Thoracic aorta endothelial cell (primary cell): ENCODE results near the gene PPT2. TPM values are rescaled to one million over a fixed set of nuclear protein-coding genes. Genes with fewer than 3 reads are reported as not detected.

Source experiments
- small RNA-seq: library from RNA; depleted of rRNA; stranded (forward); fragments of <200 nt; gene quantifications from one replicate; pipeline ENCODE3, GENCODE V24; 2012
- total RNA-seq: library from RNA; depleted of rRNA; stranded (reverse); fragments of >200 nt; gene quantifications from 2 replicates; pipeline ENCODE4 v1.2.3, GENCODE V29; 2012

The PPT2 gene, protein sequence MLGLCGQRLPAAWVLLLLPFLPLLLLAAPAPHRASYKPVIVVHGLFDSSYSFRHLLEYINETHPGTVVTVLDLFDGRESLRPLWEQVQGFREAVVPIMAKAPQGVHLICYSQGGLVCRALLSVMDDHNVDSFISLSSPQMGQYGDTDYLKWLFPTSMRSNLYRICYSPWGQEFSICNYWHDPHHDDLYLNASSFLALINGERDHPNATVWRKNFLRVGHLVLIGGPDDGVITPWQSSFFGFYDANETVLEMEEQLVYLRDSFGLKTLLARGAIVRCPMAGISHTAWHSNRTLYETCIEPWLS
- 32.7 and 42.2 TPM in 2 replicates for total RNA-seq

DNA sequence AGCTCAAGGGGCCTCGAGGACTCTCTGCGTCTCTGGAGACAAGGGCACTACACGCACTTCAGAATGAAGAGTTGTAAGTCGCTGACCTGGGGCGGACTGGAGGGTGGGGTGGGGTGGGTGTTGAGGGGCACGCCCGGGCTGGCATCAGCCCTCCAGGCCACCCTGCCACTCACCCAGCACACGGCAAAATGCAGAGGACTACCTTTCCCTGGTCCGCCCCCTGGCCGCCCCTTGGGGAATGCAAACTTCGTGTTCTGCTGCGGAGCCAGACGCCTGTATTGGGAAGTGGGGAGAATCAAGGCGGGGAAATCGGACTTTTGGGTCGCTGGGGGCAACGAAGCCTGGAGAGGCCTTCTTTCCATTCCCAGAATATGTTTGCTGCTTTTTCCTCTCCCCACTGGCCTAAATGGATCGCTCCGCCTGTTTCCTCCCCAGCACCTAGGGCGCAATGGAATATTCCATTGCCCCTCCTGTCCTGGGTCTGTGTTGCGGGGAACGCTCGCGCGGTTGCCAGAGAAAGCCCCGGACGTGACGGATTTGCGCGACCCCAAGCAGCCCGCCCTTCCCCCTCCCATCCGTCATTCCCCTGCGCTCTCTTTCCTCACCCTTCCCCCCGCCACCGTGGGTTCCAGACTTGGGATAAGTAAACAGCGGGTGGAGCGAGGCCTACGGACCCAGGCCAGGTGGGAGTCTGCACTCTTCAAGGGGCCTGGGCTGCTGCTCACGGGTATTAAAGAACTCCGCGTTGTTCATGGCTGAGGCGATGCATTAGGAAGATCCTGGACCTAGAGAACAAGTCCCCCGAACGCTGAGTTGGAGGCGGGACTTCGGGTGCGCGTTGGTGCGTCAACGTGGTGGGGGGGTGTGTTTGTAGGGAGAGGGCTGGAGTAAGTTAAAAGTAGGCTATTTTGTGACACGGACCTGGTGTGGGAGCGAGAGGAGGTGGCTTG, at the start of gene PPT2:
TSS of gene PPT2 (plus strand) at position 578 of the 950 bp plus-strand sequence. CDS start 454 bp downstream, outside the sequence.

DNA sequence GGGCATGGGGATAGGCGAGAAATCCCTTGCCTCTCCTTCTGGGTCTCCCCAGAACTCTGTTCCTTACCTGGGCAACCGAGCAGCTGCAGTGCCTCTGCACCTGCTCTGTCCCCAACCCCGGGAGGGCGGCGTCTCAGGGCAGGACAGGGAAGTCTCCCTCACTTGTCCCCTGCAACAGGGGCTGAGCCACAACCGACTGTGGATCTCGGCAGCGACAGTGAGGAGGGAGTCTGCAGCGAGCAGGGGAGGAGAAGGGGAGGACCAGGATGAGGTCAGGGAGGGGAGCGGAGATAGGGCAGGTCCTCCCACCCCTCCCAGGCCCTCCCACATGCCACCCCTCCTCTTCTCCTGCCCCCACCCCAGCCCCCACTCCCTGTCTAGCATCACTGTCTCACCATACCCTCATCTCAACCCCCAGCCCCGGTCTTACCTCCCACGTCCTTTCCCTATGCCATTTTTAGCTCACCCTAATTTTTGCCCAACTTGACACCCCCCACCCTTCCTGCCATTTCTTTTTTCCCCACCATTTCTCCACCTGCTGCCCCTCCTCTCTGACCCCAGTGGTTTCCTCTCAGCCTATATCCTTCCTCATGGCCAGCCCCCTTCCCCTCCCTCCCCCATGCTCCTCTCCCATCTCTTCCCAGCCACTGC, 44.7 kb upstream of the PPT2 start, which contains the start of gene TNXB:
TSS of gene TNXB (minus strand) at position 225 of the 651 bp plus-strand sequence. CDS start 11,140 bp downstream, outside the sequence.

DNA sequence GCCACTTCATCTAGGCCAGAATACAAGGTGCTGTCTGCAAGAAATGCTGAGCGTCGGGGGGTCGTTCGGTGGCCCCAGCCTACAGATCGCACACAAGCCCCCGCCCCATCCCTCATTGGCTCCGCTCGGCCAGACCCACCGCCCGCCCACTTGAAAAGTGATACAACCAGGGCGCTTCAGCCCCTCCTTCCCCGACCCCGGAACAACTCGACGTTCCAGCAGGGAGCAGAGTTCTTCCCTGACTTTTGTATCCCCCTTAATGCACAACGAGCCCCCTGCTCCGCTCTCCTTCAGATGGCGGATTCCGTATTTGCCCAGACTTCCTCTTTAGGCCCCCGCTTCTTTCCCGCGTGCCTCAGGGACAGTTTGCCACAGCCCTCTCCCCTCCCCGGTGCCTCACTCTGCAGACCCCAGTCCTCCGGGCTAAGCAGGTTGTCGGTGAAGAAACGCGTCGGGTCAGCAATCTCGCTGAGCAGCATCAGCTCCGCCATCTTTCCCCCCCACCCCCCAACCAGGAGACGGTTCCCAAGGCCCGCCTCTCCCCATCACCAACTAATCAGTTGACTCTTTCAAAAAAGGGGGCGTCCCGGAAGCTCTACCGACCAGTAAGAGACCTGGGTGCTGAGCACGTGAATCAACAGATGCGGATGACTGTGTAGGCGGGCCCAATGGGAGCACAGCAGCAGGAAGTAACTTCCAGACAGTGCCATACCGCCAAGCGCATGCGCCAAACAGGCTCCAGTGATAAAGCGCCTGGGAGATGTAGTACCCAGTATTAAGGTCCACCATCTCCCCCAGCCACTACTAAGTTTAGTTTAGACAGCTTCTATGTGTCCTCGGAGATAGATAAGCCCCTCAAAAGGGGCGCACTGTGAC, 26.0 kb upstream of the PPT2 start, which contains the start of gene ATF6B:
TSS of gene ATF6B (minus strand) at position 530 of the 876 bp plus-strand sequence. CDS start at position 491, 39 bp downstream.

DNA sequence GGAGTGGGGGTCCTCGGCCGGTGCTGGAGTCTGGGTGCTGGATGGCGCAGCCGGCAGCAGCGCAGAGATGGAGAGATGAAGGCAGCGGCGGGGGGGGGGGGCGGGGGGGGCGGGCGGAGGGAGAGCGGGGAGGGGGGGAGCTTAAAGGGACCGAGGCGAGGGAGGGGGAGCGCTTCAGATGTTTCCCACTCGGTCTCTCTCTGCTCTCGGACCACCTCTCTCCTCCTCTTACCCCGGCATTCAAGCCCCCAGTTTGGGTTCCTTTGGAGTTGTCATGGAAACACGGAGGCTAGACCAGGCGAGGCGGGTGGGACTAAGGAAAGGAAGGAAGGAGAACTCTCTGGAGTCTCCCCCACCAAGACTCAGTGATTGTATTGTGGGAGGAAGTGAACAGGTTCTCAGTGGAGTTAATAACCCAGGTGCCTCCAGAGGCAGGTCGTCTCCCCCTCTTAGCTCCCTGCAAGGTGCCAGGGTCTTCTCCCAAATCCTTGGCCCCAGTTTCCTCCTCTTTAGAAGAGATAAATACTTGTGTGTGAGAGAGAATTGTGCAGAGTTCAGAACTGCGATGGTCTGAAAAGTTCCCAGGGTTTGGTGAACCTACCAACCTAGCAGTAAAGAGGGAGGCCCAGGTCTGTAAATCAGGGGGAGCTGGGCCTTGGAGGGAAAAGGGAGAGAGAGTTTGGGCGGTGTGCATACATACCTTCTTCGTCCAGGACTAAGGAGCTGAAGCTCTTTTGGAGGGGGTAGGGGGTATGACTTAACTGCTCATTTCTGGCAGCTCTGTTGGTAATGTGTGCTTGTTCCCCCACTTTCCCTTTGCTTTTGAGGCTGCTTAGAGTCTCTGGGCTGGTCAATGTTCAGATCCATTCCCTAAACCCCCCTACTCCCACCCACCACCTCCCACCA, 1.8 kb upstream of the PPT2 start, which contains the start of gene PRRT1:
TSS of gene PRRT1 (minus strand) at position 77 of the 906 bp plus-strand sequence. CDS start 112 bp downstream, outside the sequence.

DNA sequence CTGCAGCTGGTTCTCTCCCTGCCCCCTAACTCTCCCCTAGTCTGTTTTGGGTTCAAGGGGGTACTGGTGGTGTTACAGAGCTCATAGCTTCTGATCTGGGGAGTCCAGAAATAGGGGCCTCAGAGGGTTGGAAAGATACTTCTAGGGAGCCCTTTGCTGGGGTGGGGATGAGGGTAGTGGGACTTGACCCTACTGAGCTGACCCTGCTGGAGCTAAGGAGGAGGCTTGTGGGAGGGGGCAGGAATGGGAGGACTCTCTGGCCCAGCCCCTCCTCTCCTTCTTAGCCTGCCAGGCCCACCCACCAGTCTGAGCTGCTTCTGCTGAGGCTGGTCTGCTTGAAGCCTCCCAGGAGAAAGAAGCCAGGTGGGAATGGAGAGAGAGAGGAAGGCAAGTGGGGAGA, 10.4 kb downstream of the PPT2 start, which contains the start of gene EGFL8:
TSS of gene EGFL8 (plus strand) at position 301 of the 400 bp plus-strand sequence. CDS start 1,571 bp downstream, outside the sequence.

DNA sequence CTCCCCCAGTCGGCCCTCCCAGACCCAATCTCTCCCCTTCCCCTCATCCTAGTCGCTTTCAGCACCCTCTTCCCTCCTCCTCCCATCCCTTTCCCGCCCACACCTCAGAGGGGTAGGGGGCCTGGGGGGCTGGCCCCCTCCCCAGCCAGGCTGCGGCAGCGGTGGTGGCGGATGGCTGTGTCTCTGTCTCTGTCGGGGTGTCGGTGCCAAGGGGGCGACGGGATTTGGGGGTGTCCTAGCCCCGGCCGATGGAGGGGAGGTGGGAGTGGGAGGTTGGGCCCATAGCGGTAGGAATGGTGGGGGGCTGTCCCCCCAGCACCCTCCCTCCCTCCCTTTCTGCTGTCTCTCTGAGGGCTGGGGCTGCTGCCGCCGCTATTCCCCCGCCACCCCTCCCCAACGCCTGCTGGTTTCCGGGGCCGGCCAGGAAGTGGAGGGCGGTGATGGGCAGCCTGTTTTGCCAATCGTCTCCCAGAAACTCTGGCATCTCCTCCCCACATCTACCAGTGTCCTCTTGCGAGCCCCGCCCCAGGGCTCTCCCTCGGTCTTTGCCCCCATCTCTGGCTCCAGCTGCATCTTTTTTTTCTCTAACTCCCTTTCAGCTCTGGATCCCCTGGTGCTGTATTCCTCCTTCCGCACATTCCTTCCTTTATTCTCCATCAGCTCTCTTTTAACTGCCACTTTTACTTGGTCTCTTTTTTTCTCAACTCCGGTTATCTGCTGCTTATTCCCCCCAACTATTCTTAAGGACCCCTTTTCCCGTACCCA, 22.0 kb downstream of the PPT2 start, which contains the start of gene AGPAT1:
TSS of gene AGPAT1 (minus strand) at position 374 of the 765 bp plus-strand sequence. CDS start 4,588 bp downstream, outside the sequence.

DNA sequence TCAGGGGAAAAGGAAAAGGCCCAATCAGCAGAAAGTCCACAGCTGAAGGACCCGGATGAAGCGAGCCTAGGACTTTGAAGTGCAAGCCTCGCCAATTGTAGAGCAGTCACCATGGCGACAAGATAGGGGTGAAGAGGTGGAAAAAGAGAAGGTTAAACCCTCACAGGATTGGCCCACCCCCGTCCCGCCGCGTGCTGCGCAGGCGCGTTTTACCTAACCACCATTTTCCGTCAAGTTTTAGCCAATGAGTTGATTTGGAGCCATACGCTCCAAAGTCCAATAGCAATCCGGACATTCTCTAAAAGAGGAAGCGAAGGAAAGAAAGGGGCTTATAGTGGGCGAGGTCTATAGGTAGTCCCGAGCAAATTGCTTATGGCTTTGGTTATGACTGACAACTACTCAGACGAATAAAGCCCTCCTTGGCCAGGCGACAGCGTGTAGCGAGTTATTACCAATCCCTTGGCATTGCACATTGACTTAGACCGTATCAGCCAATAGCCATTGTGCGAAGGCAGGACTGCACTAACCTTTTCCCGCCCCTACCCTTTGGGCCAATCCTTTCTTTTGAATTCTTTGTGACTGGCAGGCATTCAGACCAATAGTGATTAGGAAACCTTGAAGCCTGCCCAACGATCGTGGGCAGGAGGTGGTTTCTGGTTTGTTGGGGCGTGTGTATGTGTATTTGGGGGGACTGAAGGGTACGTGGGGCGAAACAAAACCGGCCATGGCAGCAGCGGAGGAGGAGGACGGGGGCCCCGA, 24.0 kb downstream of the PPT2 start, which contains the start of gene RNF5:
TSS of gene RNF5 (plus strand) at position 618 of the 759 bp plus-strand sequence. CDS start at position 725, 107 bp downstream.

DNA sequence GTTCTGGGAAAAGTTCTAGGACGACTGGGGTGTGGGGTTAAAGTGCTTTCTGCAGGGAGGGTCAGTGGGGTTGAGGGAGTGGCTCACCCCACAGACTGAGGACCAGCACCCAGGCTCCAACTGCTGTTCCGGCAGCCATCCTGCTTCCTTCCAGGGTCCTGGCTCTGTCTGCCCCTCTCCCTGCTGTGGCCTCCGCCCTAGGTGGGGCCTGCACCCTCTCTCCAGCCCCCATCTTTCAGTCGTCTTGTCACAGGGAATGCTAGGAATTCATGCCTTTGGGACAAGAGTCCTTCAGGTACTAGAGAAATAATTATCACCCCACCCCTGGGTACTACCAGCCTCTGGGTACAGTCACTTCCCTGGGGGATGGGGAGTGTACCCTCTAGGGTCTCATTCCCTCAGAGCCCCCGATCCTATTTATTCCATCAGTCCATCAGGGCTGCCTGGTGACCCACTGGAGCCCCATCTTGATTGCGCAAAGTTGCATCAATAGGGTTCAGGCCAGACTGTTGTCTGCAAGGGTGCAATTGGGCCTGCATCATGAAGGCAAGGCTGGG, 30.2 kb downstream of the PPT2 start, which contains the start of gene AGER:
TSS of gene AGER (minus strand) at position 170 of the 557 bp plus-strand sequence. CDS start at position 139, 31 bp downstream.

DNA sequence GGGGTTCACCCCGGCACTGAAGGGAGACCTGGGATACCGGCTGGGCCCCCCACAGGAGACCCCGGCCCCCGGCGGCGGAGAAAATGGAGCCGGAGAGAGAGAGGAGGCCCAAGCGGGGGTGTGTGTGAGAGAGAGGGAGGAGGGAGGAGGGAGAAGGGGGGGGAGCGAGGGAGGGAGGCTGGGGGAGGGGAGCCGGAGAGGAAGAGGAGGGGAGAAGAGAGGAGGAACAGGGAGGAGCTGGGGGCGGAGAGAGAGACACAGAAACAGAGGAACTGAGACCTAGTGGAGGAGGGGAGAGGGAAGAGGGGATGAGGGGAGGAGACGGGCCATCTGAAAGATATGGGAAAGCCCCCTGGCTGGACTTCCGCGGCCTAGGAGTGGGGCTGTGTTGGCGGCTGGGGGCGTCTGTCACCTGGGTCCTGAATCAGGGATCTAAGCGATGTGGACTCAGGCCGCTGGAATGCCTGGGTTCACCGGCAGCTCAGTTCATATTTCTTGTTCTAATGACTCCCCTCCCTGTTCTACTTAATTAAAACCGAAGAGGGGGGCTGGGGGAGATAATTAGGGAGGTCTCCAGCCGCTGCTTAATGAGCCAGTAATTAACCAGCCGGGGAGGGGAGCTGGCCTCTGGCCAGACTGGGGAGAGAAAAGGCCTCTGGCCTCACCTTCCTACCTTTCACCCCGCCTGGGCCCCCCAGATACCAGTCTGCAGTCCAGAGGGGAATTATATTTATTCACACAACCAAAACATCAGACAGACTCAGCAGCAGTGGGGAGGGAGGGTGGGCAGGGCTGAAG, 36.3 kb downstream of the PPT2 start, which contains the start of gene PBX2:
TSS of gene PBX2 (minus strand) at position 149 of the 798 bp plus-strand sequence. CDS start 287 bp downstream, outside the sequence.

DNA sequence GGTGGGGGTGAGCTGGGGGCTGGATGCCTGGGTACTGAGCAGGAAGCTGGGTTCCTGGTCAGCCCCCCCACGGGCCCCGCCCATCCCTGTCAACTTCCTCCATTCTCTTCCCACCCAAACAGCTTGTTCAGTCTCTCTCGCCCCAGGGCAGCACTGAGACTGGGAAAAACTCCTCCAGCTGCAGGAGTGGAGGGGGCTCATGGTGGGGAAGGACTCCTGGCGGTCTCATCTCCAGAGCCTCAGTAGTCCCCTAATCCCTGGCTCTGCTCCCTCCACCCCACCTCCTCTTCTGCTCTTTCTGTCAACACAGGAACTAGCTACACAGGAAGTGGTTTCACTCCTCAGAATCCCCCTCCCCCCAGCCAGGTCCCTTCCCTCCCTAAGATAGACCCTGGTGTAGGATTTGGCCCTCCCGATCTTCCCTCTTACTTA, 38.7 kb downstream of the PPT2 start, which contains the start of gene GPSM3:
TSS of gene GPSM3 (minus strand) at position 36 of the 432 bp plus-strand sequence. CDS start 130 bp downstream, outside the sequence.

Small RNA genes within 50 kb of the gene (small RNA-seq; reads per million reads assigned to genes)
- gene AL662884.1 (not detected), gene MIR6833 (not detected)

Other genes starting within 250 kb of the PPT2 start
- gene C2, start 226.4 kb upstream of the PPT2 start, total RNA-seq = not detected in 2 replicates
- gene CFB, start 208.0 kb upstream of the PPT2 start, total RNA-seq = 1.3 TPM in 2 replicates
- 99.7 and 101 TPM in 2 replicates for gene NELFE, start 195.2 kb upstream of the PPT2 start, total RNA-seq
- 38.3 and 43.7 TPM in 2 replicates for gene SKIC2, start 195.0 kb upstream of the PPT2 start, total RNA-seq
- gene DXO, start 182.0 kb upstream of the PPT2 start, total RNA-seq = 13.2 and 14.2 TPM in 2 replicates
- 0.86 and 1.6 TPM in 2 replicates for gene C4A, start 172.1 kb upstream of the PPT2 start, total RNA-seq
- gene C4B, start 139.3 kb upstream of the PPT2 start, total RNA-seq = 0.43 and 1.9 TPM in 2 replicates
- gene CYP21A2, start 115.7 kb upstream of the PPT2 start, total RNA-seq = not detected in 2 replicates
- 0.13 and 2.1 TPM in 2 replicates for gene TNXB, start 44.8 kb upstream of the PPT2 start, total RNA-seq
- gene ATF6B, start 25.9 kb upstream of the PPT2 start, total RNA-seq = 33.1 and 38.4 TPM in 2 replicates
- 5.2 and 6.7 TPM in 2 replicates for gene FKBPL, start 23.9 kb upstream of the PPT2 start, total RNA-seq
- gene PRRT1, start 2.2 kb upstream of the PPT2 start, total RNA-seq = 0.14 TPM in 1 of 2 replicates, not detected in the other
- 1.1 and 1.2 TPM in 2 replicates for gene EGFL8, start 10.5 kb downstream of the PPT2 start, total RNA-seq
- 17.3 and 24.0 TPM in 2 replicates for gene AGPAT1, start 21.9 kb downstream of the PPT2 start, total RNA-seq
- 28.9 and 42.6 TPM in 2 replicates for gene RNF5, start 24.3 kb downstream of the PPT2 start, total RNA-seq
- gene AGER, start 30.1 kb downstream of the PPT2 start, total RNA-seq = 0.27 and 0.36 TPM in 2 replicates
- gene PBX2, start 36.1 kb downstream of the PPT2 start, total RNA-seq = 41.5 and 43.2 TPM in 2 replicates
- gene GPSM3, start 38.5 kb downstream of the PPT2 start, total RNA-seq = 7.6 and 11.6 TPM in 2 replicates
- gene NOTCH4, start 69.9 kb downstream of the PPT2 start, total RNA-seq = 32.6 and 103 TPM in 2 replicates
- not detected in 2 replicates for gene TSBP1, start 217.8 kb downstream of the PPT2 start, total RNA-seq